ENCODE measurements around the gene LBR. TPM values are rescaled to one million over a fixed set of nuclear protein-coding genes. Genes with fewer than 3 reads are reported as not detected.

The LBR gene
- total RNA-seq, 2 donors from 2014 or later, result 18.2 to 21.1 TPM

Other genes starting within 250 kb of the LBR start
- gene ENAH, start 225.1 kb upstream of the LBR start, total RNA-seq, result 10 to 100 TPM; 73.4 to 79.0 TPM

Data from left cardiac atrium (tissue), 2 donors.